ENCODE measurements around the gene PDSS1.
"Not testable (repeated sequence)": the region's sequence is repeated elsewhere in the genome, so short reads cannot be mapped to it uniquely, and the experiment has no call there.

PDSS1 gene

GRCh38 chr10:26697163-26697921, at the start of gene PDSS1:
Gene PDSS1, plus strand, starts transcription at chr10:26697701. Its CDS starts 11 bp downstream, at chr10:26697712.
- DNase-seq: no peak

DNA sequence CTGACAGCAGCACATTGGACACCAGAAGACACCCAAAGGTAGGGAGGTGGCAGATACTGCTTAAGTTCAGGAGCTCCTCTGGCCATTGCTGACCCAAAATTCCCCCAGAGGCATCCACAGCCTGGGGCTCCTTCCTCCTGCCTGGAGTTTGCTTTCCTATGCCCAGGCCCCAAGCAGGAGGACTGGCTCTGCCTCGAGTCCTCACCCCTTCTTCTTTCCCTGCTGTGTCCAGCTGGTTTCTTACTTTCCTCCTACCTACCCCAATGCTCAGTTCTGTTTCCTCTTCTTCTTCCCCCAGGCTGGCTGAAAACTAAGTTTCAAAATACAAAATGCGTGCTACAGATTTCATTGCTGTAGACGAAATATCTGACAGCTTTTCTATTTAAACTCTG, 49.3 kb upstream of the PDSS1 start:
- DNase-seq: not testable (repeated sequence)

DNA sequence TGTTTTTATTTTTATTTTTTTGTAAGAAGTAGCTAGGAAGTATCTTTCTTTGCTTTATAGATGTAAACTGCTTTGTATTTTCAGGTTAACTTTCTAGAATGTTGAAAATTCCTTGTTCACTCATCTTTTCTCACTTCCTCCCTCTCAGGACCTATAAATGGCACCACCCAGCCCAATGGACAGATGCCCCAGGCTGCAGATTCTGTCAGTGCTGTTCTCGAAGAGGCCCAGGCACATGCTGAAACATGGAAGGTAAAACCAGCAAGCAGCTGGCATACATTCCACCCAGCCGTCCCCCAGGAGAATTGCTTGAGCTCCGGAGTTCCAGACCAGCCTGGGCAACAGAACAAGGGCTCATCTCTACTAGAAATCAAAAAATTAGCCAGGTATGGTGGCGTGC, 47.1 kb upstream of the PDSS1 start:
- no peak for DNase-seq

- DNase-seq: not testable (repeated sequence)
These were observed 46.0 kb upstream of the PDSS1 start for GRCh38 chr10:26651476-26651875.

GRCh38 chr10:26653004-26653403, 44.5 kb upstream of the PDSS1 start:
- DNase-seq: no peak

DNA sequence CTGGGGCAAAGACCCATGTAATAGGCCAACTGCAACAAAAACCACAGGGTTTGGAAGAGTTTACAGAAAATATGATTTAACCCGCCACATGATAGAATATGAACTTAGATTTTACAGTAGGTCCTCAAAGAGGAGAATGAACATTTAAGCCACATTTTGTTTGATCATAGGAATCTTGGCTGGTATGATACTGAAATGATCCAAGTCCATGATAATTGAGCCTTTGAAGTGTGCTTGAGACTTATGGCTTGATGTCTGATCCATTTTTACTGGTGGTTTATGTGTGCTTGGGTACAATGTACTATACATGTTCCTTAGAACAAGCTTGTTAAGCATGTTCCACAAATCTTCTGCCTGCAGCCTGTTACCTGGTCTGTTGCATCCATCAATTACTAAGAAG, 41.8 kb upstream of the PDSS1 start:
- no peak for DNase-seq

DNA sequence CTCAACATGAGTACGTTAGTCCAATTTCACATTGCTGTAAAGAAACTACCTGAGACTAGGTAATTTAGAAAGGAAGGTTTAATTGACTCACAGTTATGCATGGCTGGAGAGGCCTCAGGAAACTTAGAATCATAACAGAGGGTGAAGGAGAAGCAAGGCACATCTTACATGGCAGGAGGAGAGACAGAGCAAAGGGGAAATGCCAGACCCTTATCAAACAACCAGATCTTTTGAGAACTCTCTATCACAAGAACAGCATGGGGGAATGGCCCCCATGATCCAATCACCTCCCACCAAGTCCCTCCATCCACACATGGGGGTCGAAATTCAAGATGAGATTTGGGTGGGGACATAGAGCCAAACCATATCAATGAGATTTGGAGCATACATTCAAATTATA, 34.6 kb upstream of the PDSS1 start:
- no peak for DNase-seq

GRCh38 chr10:26665080-26666048, 32.1 kb upstream of the PDSS1 start:
- no peak for DNase-seq

- DNase-seq: no peak
These were observed 21.6 kb upstream of the PDSS1 start for GRCh38 chr10:26675873-26676257.

DNA sequence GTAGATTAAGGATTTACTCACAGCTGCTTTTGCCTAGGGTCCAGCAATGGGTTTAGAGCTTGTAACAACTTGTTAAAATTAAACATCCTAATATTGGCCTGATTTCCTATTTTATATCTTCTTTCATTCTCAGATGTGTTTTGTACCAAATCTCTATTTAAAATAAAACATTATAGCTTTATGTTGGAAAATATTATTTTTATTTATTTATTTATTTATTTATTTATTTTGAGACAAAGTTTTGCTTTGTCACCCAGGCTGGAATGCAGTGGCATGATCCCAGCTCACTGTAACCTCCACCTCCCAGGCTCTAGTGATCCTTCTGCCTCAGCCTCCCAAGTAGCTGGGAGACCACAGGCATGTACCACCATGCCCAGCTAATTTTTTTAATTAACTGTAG, 17.9 kb upstream of the PDSS1 start:
- DNase-seq: no peak

DNA sequence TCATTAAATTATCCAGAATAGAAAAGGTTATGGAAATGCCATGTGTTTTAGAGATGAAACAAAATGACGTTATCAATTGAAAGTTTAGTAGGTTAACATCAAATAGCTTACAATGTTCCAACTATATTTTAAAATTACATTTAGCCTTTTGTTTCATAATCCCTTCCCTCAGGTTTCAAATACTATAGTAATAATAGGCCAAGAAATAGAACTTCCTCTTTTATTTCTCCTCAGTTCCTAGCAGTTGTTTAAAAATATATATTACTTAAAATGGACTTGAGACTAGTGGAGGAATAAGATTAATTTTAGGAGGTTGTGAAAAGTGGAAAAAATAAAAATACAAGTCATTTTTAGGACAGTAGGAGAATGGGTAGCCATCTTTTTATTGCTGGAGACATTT, 16.4 kb upstream of the PDSS1 start:
- no peak for DNase-seq

DNA sequence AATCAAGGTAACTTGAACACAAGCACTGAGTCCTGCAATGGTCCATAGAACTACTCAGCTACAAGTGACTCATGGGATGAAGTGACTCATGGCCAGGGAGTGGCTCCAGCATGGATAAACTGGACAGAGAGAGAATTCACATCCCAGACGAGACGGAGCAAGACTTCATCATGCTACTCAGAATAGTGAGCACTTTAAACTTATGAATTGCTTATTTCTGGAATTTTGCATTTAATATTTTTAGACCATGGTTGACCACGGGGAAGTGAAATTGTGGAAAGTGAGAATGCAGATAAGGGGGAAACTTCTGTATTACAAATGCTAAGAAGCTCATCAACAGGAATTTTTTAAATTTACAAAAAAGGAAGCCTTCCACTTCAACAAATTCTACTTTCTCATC, 15.5 kb upstream of the PDSS1 start:
- not testable (repeated sequence) for DNase-seq

- no peak for DNase-seq
These were observed 14.6 kb upstream of the PDSS1 start for GRCh38 chr10:26682931-26683330.

GRCh38 chr10:26684667-26685264, 12.7 kb upstream of the PDSS1 start:
- not testable (repeated sequence) for DNase-seq

DNA sequence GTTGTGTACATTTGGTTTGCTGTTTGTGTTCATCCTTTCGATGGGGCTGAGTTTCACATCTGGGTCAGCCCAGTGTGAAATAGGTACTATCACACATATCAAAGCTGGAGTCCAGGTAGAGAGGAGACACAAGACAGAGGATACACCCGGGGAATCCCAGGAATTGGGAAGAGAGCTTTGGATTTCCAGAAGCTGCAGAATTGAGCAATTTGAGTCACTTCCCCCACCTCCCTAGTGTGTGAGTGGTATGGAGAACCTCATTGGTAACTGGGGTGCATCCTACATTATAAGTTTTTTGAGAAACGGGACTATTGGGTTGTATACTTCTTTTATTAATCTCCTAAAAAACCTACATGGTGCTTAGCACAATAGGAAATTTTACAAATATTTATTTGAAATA, 12.1 kb upstream of the PDSS1 start:
- no peak for DNase-seq

- no peak for DNase-seq
These were observed 8.1 kb upstream of the PDSS1 start for GRCh38 chr10:26689399-26689798.

GRCh38 chr10:26690731-26691475, 6.6 kb upstream of the PDSS1 start:
- no peak for DNase-seq

GRCh38 chr10:26694536-26694935, 3.0 kb upstream of the PDSS1 start:
- not testable (repeated sequence) for DNase-seq

- no peak for DNase-seq
These were observed 727 bp upstream of the PDSS1 start for GRCh38 chr10:26696786-26697162.

- DNase-seq: no peak
These were observed 564 bp downstream of the PDSS1 start for GRCh38 chr10:26697922-26698608.

- no peak for DNase-seq
These were observed 1.4 kb downstream of the PDSS1 start for GRCh38 chr10:26698909-26699308.

DNA sequence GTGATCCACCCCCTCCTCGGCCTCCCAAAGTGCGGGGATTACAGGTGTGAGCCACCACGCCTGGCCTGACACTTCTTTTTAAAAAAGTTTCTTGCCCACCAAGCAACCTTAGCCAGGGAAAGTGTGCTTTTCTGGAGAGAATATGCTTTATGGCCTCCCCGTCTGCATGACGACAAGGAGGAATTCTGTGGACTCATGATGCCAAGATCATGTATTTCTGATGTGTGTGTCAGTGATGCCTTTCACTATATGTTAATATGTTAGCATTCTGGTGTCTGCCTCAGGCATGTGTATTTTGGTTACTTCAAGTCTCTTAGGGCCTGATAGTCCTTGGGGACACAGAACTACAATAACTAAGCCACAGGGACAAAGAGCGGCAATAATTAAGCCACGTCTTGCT, 2.1 kb downstream of the PDSS1 start:
- no peak for DNase-seq

Measured in T1000 (cell line).